ENCODE results near the gene OBSCN.

GRCh38 chr1:228420968-228421826 is 213.4 kb downstream of the OBSCN start:
- TF ChIP-seq, protein P1, sequence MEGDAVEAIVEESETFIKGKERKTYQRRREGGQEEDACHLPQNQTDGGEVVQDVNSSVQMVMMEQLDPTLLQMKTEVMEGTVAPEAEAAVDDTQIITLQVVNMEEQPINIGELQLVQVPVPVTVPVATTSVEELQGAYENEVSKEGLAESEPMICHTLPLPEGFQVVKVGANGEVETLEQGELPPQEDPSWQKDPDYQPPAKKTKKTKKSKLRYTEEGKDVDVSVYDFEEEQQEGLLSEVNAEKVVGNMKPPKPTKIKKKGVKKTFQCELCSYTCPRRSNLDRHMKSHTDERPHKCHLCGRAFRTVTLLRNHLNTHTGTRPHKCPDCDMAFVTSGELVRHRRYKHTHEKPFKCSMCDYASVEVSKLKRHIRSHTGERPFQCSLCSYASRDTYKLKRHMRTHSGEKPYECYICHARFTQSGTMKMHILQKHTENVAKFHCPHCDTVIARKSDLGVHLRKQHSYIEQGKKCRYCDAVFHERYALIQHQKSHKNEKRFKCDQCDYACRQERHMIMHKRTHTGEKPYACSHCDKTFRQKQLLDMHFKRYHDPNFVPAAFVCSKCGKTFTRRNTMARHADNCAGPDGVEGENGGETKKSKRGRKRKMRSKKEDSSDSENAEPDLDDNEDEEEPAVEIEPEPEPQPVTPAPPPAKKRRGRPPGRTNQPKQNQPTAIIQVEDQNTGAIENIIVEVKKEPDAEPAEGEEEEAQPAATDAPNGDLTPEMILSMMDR (conservative IDR thresholded peaks at IDR 0.05; ENCODE audit: low read length) = no peak
- TF ChIP-seq EZH2phosphoT487 (IDR thresholded peaks at IDR 0.05; ENCODE audit: borderline replicate concordance, low read depth, low read length) = no peak

Data from OCI-LY7 (cell line).